Mesothelial cell of epicardium (in vitro differentiated cells): ENCODE measurements around the gene ORM1. TPM values are rescaled to one million over a fixed set of nuclear protein-coding genes. Genes with fewer than 3 reads are reported as not detected.

Source experiments
- DNase-seq, 2 experiments: peaks; one replicate each; pipeline ENCODE4 v3.0.0; 2021; ENCODE audit warnings: low spot score in 2 of 2; ENCODE audit not compliant: unreplicated experiment in 2 of 2
- H3K27ac Mint-ChIP-seq: 2 replicates; pipeline ENCODE4 v1.8.0; 2021; ENCODE audit warnings: mixed read lengths
- H3K27me3 Mint-ChIP-seq: 2 replicates; pipeline ENCODE4 v1.8.0; 2021; ENCODE audit warnings: low read depth, mixed read lengths
- H3K36me3 Mint-ChIP-seq: 2 replicates; pipeline ENCODE4 v1.8.0; 2021; ENCODE audit warnings: mixed read lengths
- H3K4me1 Mint-ChIP-seq: 2 replicates; pipeline ENCODE4 v1.8.0; 2021; ENCODE audit warnings: mixed read lengths
- H3K4me3 Mint-ChIP-seq: 2 replicates; pipeline ENCODE4 v1.8.0; 2021; ENCODE audit warnings: mild to moderate bottlenecking, moderate library complexity, mixed read lengths
- H3K9me3 Mint-ChIP-seq: 2 replicates; pipeline ENCODE4 v1.8.0; 2021; ENCODE audit warnings: mixed read lengths
- total RNA-seq: library from RNA; stranded (reverse); gene quantifications from 3 replicates; pipeline ENCODE4 v1.2.1, GENCODE V29; 2021
- TF ChIP-seq, protein P1 (sequence below): fragments of 200-600 bp; sonication (generic); IDR thresholded peaks from one replicate; pipeline ENCODE4 v1.5.0; 2021; ENCODE audit warnings: antibody characterized with exemption; ENCODE audit not compliant: unreplicated experiment

Gene ORM1
- total RNA-seq, 1 donor from 2014 or later, result not detected

DNA sequence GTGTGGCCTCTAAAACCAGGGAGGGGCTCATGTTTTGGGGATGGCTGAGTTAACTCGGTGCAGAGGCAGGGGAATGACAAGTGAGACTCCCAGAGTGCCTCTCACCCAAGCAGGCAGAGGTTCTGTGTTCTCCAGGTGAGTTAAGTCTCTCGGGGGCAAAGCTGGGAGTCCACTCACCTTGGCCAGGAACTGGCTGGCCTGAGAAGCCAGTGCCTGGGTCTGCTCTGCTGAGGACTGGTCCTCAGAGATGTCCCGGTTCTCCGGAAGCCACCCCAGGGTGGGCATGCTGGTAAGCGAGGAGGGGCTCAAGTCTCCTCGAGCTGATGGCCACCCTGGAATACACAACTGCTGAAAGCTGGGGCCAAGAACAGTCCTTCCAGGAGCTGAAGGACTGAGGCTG is 44.5 kb downstream of the ORM1 start:
- Mint-ChIP-seq H3K9me3 (no peaks in the 10 kb centered on the region), H3K27me3 (no peaks in the 10 kb centered on the region), H3K27ac (no peak overlapping the region), H3K4me1 (peaks cover 4% of the 10 kb centered on the region), H3K36me3 (peaks cover 16% of the 10 kb centered on the region), H3K4me3 (no peak overlapping the region)
- no peak for DNase-seq
- TF ChIP-seq, protein P1, sequence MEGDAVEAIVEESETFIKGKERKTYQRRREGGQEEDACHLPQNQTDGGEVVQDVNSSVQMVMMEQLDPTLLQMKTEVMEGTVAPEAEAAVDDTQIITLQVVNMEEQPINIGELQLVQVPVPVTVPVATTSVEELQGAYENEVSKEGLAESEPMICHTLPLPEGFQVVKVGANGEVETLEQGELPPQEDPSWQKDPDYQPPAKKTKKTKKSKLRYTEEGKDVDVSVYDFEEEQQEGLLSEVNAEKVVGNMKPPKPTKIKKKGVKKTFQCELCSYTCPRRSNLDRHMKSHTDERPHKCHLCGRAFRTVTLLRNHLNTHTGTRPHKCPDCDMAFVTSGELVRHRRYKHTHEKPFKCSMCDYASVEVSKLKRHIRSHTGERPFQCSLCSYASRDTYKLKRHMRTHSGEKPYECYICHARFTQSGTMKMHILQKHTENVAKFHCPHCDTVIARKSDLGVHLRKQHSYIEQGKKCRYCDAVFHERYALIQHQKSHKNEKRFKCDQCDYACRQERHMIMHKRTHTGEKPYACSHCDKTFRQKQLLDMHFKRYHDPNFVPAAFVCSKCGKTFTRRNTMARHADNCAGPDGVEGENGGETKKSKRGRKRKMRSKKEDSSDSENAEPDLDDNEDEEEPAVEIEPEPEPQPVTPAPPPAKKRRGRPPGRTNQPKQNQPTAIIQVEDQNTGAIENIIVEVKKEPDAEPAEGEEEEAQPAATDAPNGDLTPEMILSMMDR, result no peak

DNA sequence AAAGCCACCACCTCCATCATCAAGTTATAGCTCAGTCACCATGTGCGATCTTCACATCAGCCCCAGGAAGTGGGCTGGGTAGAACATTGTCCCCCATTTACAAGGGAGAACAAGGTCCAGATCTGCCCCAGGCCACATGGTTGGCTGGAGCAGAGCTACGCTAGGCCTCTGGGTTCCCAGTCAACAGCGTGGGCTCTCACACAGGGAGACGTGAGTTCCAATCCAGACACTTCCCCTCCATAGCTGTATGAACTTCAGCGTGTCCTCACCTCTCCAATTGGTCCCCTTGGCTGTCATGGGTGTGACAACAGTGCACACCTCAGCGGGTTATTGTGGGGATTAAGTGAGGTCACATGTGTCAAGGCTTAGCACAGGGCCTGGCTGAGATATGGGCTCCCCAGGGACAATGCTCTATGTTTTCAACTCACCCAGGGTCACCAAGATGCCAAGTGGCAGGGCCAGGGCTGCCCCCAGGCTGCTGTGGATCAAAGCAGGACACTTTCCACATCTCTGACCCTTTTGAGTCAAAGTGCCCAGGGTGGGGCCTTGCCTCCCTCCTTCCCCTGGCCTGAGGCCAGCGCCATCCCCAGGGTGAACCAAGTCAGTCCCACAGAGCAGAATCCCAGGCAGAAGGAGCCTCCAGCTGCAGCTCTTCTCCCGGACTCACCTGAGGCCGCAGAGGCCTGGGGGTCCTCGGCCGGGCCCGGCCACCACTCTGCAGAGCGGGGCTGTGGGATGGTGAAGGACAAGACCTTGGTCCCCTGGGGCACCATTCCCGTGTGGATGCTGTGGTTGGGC is 45.1 kb downstream of the ORM1 start:
- Mint-ChIP-seq H3K27ac (no peak overlapping the region), H3K4me3 (no peak overlapping the region), H3K36me3 (peaks cover 16% of the 10 kb centered on the region), H3K9me3 (no peaks in the 10 kb centered on the region), H3K27me3 (no peaks in the 10 kb centered on the region), H3K4me1 (peaks cover 4% of the 10 kb centered on the region)
- no peak for DNase-seq
- TF ChIP-seq, protein P1, result no peak

DNA sequence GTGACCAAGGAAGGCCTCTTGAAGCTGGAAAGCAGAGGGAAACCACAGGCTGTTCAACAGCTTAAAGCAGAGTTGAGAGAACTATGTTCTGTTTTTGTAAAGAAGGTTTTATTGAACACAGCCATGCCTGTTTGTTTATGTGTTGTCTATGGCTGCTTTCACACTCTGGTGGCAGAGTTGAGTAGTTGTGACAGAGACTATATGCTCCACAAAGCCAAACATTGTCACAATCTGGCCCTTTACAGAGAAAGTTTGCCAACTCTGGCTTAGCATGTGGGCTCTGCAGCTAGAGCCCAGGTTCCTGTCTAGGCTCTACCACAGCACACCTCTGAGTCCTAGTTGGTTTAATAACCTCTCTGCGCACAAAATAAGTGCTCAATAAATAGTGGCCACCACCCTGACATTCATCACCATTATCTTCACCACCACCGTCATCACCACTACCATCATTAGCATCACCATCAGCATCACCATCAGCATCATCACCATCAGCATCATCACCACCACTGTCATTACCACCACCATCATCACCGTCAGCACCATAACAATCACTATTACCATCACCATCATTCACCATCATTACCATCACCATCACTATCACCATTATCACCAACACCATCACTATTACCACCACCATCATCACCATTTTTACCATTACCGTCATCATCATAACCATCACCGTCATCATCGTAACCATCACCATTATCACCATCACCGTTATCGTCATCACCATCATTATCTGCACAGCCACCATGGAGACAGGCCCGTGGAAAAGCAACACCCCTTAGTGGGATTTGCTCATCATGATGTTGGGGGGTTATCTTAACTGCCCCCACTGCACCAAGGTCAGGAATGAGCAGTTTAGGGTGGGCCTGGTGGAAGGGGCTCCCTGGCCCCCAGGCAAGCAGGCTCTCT is 46.6 kb downstream of the ORM1 start:
- Mint-ChIP-seq H3K27ac (no peak overlapping the region), H3K27me3 (no peaks in the 10 kb centered on the region), H3K4me1 (peaks cover 4% of the 10 kb centered on the region), H3K36me3 (peaks cover 11% of the 10 kb centered on the region), H3K9me3 (no peaks in the 10 kb centered on the region), H3K4me3 (no peak overlapping the region)
- DNase-seq, result no peak
- TF ChIP-seq, protein P1, result no peak

DNA sequence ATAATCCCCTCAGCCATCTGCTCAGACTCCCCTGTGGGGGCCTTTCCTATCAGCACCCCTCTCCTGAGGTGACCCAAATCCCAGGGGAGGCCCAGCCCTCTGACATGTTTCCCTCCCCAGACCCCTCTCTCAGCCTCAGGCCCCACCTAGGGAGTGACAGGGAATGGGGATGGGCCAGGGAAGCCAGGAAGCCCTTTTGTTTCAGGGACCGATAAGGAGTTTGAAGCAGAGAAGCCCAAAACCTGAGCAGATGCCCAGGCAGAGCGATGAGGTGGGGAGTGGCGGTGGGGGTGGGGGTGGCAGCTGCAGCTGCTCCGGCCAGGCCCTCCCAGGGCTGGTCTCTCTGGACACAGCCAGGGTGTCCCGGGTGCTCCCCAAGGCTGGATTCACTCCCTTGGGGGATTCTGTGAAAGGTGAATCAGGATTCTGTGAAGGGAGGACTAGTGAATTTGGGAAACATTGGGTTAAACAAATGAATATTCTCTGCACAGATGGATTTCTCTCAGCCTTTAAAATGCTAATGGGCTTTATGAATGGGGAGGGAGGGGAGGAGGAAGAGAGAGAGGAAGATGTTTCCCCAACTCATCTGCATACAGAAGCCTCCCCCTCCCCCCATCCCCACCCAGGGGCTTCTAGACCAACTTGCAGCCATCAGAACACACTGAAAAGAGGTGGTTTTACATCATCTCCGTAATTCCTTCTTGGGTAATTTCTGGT is 47.5 kb downstream of the ORM1 start:
- Mint-ChIP-seq H3K27ac (no peak overlapping the region), H3K36me3 (peaks cover 6% of the 10 kb centered on the region), H3K4me1 (peaks cover 4% of the 10 kb centered on the region), H3K9me3 (no peaks in the 10 kb centered on the region), H3K27me3 (no peaks in the 10 kb centered on the region), H3K4me3 (no peak overlapping the region)
- TF ChIP-seq, protein P1, result no peak
- DNase-seq, result no peak

DNA sequence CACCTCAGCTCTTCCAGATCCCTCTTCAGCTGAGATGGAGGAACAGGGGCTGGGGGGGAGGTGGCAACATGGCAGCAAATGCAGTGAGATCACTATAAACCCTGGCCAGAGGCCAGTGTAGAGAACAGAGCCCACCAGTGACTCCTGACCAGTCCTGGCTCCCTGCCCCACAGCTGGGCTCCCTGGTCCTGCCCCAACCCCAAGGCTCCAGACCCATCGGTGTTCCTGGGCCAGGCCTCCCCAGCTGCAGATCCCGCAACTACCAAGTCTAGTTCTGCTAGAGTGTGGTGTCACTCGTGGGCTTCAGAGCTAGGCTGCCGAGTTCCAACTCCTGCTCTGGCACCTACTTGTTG is 48.0 kb downstream of the ORM1 start:
- Mint-ChIP-seq H3K9me3 (no peaks in the 10 kb centered on the region), H3K27me3 (no peaks in the 10 kb centered on the region), H3K27ac (no peak overlapping the region), H3K4me3 (no peak overlapping the region), H3K4me1 (peaks cover 4% of the 10 kb centered on the region), H3K36me3 (peaks cover 4% of the 10 kb centered on the region)
- DNase-seq, result no peak
- TF ChIP-seq, protein P1, result no peak
